B cell (primary cell): ENCODE data around the gene SEMA4D. TPM values are rescaled to one million over a fixed set of nuclear protein-coding genes. Genes with fewer than 3 reads are reported as not detected.
A peak's percentile ranks its signal among the peaks of the same experiment; 100 is the strongest.

Source experiments
- ATAC-seq: fragments of 200-7000 bp; cut with Tn5 transposase; one replicate; pipeline ENCODE4 v1.10.0; 2021; ENCODE audit warnings: low read depth, mild to moderate bottlenecking, moderate number of reproducible peaks, moderate library complexity
- CTCF ChIA-PET: fragments of 350-600 bp; sonication (Branson Sonifier 250); formaldehyde crosslinking; loops from one replicate; lab custom pipeline; 2021; ENCODE audit warnings: antibody characterized with exemption, inconsistent platforms; lab: Charles Lee
- POLR2A ChIA-PET: fragments of 350-600 bp; sonication (Branson Sonifier 250); formaldehyde crosslinking; loops from one replicate; lab custom pipeline; 2021; ENCODE audit warnings: antibody characterized with exemption; lab: Charles Lee
- DNase-seq: peaks from one replicate; pipeline ENCODE4 v3.0.0; 2013
- H2AFZ ChIP-seq: 2 replicates; pipeline ENCODE4 v1.6.1; 2012; ENCODE audit warnings: mild to moderate bottlenecking, low read depth, low read length; ENCODE audit not compliant: insufficient read depth, poor library complexity, severe bottlenecking
- H3K27ac ChIP-seq, 2 donors: 1 replicate in 1 of 2; 2 replicates in 1 of 2; pipeline ENCODE4 v1.5.1; 2012 to 2013; ENCODE audit warnings: low read length in 2 of 2, mild to moderate bottlenecking in 2 of 2, moderate library complexity in 1 of 2
- H3K27me3 ChIP-seq, 4 experiments: fragments of 200-600 bp in 1 of 4; sonication (generic) in 1 of 4; replicated peaks in 1 of 4; 1 replicate in 2 of 4; 2 replicates in 2 of 4; pipeline versions ENCODE4 v1.6.1 to v1.7.0; 2013 to 2016; ENCODE audit warnings: low read length in 3 of 4, mild to moderate bottlenecking in 2 of 4, mixed read lengths in 1 of 4, moderate library complexity in 1 of 4; ENCODE audit not compliant: insufficient read depth in 4 of 4, control insufficient read depth in 3 of 4; ENCODE audit errors: control extremely low read depth in 1 of 4
- H3K36me3 ChIP-seq, 2 experiments: replicated peaks in 1 of 2; 1 replicate in 1 of 2; 2 replicates in 1 of 2; pipeline versions ENCODE4 v1.6.1 to v1.7.1; 2013; ENCODE audit warnings: low read length in 1 of 2; ENCODE audit not compliant: insufficient read depth in 2 of 2, control insufficient read depth in 1 of 2; ENCODE audit errors: control extremely low read depth in 1 of 2, extremely low read depth in 1 of 2
- H3K4me1 ChIP-seq, 2 donors: fragments of 200-600 bp in 1 of 2; sonication (generic) in 1 of 2; 1 replicate in 1 of 2; 2 replicates in 1 of 2; pipeline versions ENCODE4 v1.5.1 to v1.6.1; 2013 to 2017; ENCODE audit warnings: low read length in 2 of 2; ENCODE audit not compliant: control insufficient read depth in 2 of 2, insufficient read depth in 2 of 2
- H3K4me2 ChIP-seq: replicated peaks from 2 replicates; pipeline ENCODE3; 2012; ENCODE audit warnings: mild to moderate bottlenecking, low read depth, low read length; ENCODE audit not compliant: poor library complexity, severe bottlenecking
- H3K4me3 ChIP-seq, 5 experiments: fragments of 200-600 bp in 1 of 5; sonication (generic) in 1 of 5; 1 replicate in 3 of 5; 2 replicates in 2 of 5; pipeline versions ENCODE4 v1.5.1 to v1.7.0; 2011 to 2016; ENCODE audit warnings: low read length in 4 of 5, mild to moderate bottlenecking in 4 of 5, low read depth in 2 of 5, control low read depth in 1 of 5, moderate library complexity in 1 of 5; ENCODE audit not compliant: insufficient read depth in 1 of 5; ENCODE audit errors: control extremely low read depth in 1 of 5, extremely low read depth in 1 of 5
- H3K79me2 ChIP-seq: fragments of 200-600 bp; sonication (generic); one replicate; pipeline ENCODE4 v1.6.0; 2016; ENCODE audit warnings: low read length; ENCODE audit not compliant: control insufficient read depth, insufficient read depth
- H3K9ac ChIP-seq: fragments of 200-600 bp; sonication (generic); 2 replicates; pipeline ENCODE4 v1.6.1; 2017; ENCODE audit warnings: mild to moderate bottlenecking, low read length, moderate library complexity
- H3K9me3 ChIP-seq, 3 donors: one replicate each; pipeline versions ENCODE4 v1.6.1 to v1.7.1; 2013; ENCODE audit warnings: low read length in 2 of 3; ENCODE audit not compliant: control insufficient read depth in 2 of 3, insufficient read depth in 1 of 3; ENCODE audit errors: control extremely low read depth in 1 of 3
- H4K20me1 ChIP-seq: 2 replicates; pipeline ENCODE4 v1.6.0; 2012; ENCODE audit warnings: mild to moderate bottlenecking, low read length; ENCODE audit not compliant: insufficient read depth, control insufficient read depth, poor library complexity, severe bottlenecking
- H3K27ac Mint-ChIP-seq: one replicate; pipeline ENCODE4 v1.8.0; 2021; ENCODE audit warnings: mixed read lengths
- H3K27me3 Mint-ChIP-seq: one replicate; pipeline ENCODE4 v1.8.0; 2021; ENCODE audit warnings: mixed read lengths
- H3K4me1 Mint-ChIP-seq: one replicate; pipeline ENCODE4 v1.8.0; 2021; ENCODE audit warnings: mixed read lengths
- H3K4me3 Mint-ChIP-seq: one replicate; pipeline ENCODE4 v1.8.0; 2021; ENCODE audit warnings: mixed read lengths
- H3K9me3 Mint-ChIP-seq: one replicate; pipeline ENCODE4 v1.8.0; 2022; ENCODE audit warnings: mixed read lengths; ENCODE audit not compliant: insufficient read depth
- EZH2 ChIP-seq: IDR thresholded peaks from 2 replicates; pipeline ENCODE4 v1.6.1; 2012; ENCODE audit warnings: borderline replicate concordance, low read depth, mild to moderate bottlenecking, moderate library complexity, low read length; ENCODE audit not compliant: insufficient read depth, poor library complexity, severe bottlenecking
- WGBS: methylation state at CpG from one replicate; pipeline ENCODE4 v1.1.5; 2013; ENCODE audit warnings: missing lambda C conversion rate; ENCODE audit not compliant: insufficient coverage; 5-methylcytosine and 5-hydroxymethylcytosine counted together
- intact Hi-C: fragments of 100-400 bp; cut with micrococcal nuclease; formaldehyde crosslinking; loops from one replicate; pipeline ENCODE4 v1.10.0; 2022
- polyA plus RNA-seq: library from polyadenylated mRNA; depleted of rRNA; stranded (reverse); fragments of >200 nt; gene quantifications from 2 replicates; pipeline ENCODE4 v1.2.3, GENCODE V29; 2012
- total RNA-seq, 2 donors: library from RNA; stranded (reverse); fragments of 120-200 nt in 1 of 2; gene quantifications; 1 replicate in 1 of 2; 2 replicates in 1 of 2; pipeline versions ENCODE4 v1.2.3 to v1.2.4, GENCODE V29; 2013 to 2022
- TF ChIP-seq, protein P1 (sequence below): fragments of 200-600 bp; IDR thresholded peaks from one replicate; pipeline ENCODE4 v1.8.0; 2022; ENCODE audit warnings: antibody characterized with exemption, mild to moderate bottlenecking

The SEMA4D gene
- total and polyA plus RNA-seq, 2 donors (not counting 1 experiment from before 2014, with no cell fraction given): 53.6 to 231 TPM

DNA sequence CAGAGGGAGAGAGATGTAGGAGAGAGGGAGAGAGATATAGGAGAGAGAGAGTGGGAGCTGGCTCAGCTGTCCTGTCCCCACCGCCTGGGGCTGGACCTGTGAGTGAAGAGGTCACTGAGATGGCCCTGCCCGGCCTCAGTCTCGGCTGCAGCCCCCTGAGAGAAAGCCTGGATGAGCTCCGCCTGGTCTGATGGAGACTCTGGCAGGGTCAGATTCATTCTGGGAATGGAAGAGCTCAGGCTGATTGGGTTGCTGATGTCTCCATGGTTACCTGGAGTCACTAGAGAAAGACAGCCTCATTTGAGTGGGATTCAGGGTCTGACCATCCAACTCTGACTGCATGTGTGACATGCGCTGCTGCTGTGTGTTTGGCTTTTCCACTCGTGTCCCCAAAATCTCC, 27.1 kb upstream of the SEMA4D start:
- H3K9me3 ChIP-seq: peaks cover 0 to 22% (median 7%) of the 10 kb centered on the region in 3 donors
- peak overlapping the region; percentile 50 for H2AFZ ChIP-seq
- ChIA-PET CTCF (interaction anchor here (9.3 kb wide), 1 partner anchor 24 kb away, joined by 63 read pairs; no protein-coding TSS in a partner anchor), POLR2A (interaction anchor here (0.7 kb wide), 1 partner anchor 278 kb away, joined by 3 read pairs; no protein-coding TSS in a partner anchor)
- no peak overlapping the region for H3K9ac ChIP-seq
- Mint-ChIP-seq H3K27ac (peak overlapping the region; percentile 83), H3K4me3 (no peak overlapping the region), H3K27me3 (no peaks in the 10 kb centered on the region), H3K9me3 (no peaks in the 10 kb centered on the region), H3K4me1 (peaks cover 57% of the 10 kb centered on the region)
- no peaks in the 10 kb centered on the region for H3K36me3 ChIP-seq
- H4K20me1 ChIP-seq: no peaks in the 10 kb centered on the region
- H3K4me3 ChIP-seq: no peak overlapping the region
- H3K27ac ChIP-seq: no peak overlapping the region
- TF ChIP-seq, protein P1, sequence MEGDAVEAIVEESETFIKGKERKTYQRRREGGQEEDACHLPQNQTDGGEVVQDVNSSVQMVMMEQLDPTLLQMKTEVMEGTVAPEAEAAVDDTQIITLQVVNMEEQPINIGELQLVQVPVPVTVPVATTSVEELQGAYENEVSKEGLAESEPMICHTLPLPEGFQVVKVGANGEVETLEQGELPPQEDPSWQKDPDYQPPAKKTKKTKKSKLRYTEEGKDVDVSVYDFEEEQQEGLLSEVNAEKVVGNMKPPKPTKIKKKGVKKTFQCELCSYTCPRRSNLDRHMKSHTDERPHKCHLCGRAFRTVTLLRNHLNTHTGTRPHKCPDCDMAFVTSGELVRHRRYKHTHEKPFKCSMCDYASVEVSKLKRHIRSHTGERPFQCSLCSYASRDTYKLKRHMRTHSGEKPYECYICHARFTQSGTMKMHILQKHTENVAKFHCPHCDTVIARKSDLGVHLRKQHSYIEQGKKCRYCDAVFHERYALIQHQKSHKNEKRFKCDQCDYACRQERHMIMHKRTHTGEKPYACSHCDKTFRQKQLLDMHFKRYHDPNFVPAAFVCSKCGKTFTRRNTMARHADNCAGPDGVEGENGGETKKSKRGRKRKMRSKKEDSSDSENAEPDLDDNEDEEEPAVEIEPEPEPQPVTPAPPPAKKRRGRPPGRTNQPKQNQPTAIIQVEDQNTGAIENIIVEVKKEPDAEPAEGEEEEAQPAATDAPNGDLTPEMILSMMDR: no peak
- TF ChIP-seq EZH2: no peak
- intact Hi-C loops: no loop called here
- no peaks in the 10 kb centered on the region for H3K27me3 ChIP-seq
- H3K79me2 ChIP-seq: peaks cover 5% of the 10 kb centered on the region
- peaks cover 46 to 68% of the 10 kb centered on the region in 2 donors for H3K4me1 ChIP-seq
- 100% methylated on average over 5 of the region's 6 CpGs for WGBS
- DNase-seq (no peak), ATAC-seq (no peak)
- peak overlapping the region; percentile 72 for H3K4me2 ChIP-seq

DNA sequence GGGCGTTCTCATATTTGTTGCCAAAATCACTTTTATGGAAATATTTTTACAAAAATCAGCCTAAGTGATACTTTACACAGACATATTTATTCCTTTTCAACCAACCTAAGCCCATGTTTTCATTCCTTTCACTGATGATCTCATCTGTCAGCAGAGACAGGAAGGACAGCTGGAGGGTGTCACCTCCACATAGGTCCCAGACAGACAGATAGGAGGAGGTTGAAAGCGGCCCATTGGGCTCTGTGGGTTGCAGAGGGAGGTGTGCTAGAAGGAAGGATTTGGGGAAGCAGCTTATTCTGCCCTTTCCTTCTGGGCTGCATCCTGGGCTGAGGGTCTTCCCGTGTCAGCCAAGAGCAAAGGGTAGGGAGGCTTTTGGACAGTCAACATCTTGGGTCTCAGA, 26.0 kb upstream of the SEMA4D start:
- intact Hi-C loops: loop anchor here (2.0 kb wide), 1 partner anchor 13 kb away; no protein-coding TSS in a partner anchor
- Histone ChIP-seq H3K4me2 (peak overlapping the region; percentile 72), H3K4me3 (no peak overlapping the region), H4K20me1 (no peaks in the 10 kb centered on the region), H3K27me3 (no peaks in the 10 kb centered on the region), H3K36me3 (no peaks in the 10 kb centered on the region), H3K4me1 (peaks cover 55 to 78% of the 10 kb centered on the region in 2 donors), H3K9me3 (peaks cover 0 to 22% (median 7%) of the 10 kb centered on the region in 3 donors), H3K79me2 (peaks cover 5% of the 10 kb centered on the region), H2AFZ (peak overlapping the region; percentile 39), H3K27ac (peak overlapping the region; percentile 79 to 81), H3K9ac (peak overlapping the region; percentile 18)
- Mint-ChIP-seq H3K27me3 (no peaks in the 10 kb centered on the region), H3K9me3 (no peaks in the 10 kb centered on the region), H3K4me3 (no peak overlapping the region), H3K27ac (peak overlapping the region; percentile 83), H3K4me1 (peaks cover 67% of the 10 kb centered on the region)
- ATAC-seq: no peak
- WGBS: 0% methylated on average over 1 of the region's 3 CpGs
- TF ChIP-seq, protein P1: no peak
- TF ChIP-seq EZH2: no peak
- DNase-seq: no peak
- POLR2A ChIA-PET: interaction anchor here (1.3 kb wide), 1 partner anchor 121 kb away, joined by 3 read pairs; no protein-coding TSS in a partner anchor
- CTCF ChIA-PET: interaction anchor here (1.3 to 9.3 kb wide), 4 partner anchors 15 to 95 kb away, joined by 4 to 63 read pairs (median 8); partner anchors contain the start of gene SEMA4D
